Right lobe of liver (tissue), 4 donors: Measurements from ENCODE around the gene SASH1.

Experiments
- POLR2A ChIP-seq: fragments of 450-650 bp; IDR thresholded peaks from one replicate; pipeline ENCODE4 v1.6.1; 2017; ENCODE audit warnings: antibody characterized with exemption, mild to moderate bottlenecking
- TF ChIP-seq, protein P1 (sequence below), 4 donors: fragments of 200-600 bp in 3 of 4; fragments of 450-650 bp in 1 of 4; IDR thresholded peaks; one replicate each; pipeline versions ENCODE4 v1.5.1 to v1.8.0; 2016 to 2022; ENCODE audit warnings: antibody characterized with exemption in 4 of 4, mild to moderate bottlenecking in 2 of 4
- donor health status: DM: no; HTN: no; CAD: no.
- donor health status: DM: no; HTN: no; CAD: no.
- donor health status: DM: no; HTN: yes; CAD: no.

DNA sequence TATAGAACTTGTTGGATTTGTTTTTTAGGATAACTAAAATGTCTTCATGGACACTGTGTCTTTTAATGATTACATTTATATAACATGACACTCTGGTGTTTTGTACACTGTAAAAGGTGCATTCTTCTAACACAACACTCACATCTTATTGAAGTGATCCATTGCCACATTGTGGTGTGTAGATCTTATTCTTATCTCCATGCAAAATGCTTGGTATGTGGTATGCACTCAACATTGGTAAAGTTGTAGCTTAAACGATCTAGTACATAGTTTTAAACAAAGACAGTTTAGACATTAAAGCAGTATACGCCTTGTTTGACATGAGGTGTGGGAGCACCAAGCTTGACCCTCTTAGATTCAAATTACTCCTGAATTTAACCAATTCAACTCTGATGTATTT, 84.7 kb downstream of the SASH1 start:
- TF ChIP-seq POLR2A, result no peak
- TF ChIP-seq, protein P1, sequence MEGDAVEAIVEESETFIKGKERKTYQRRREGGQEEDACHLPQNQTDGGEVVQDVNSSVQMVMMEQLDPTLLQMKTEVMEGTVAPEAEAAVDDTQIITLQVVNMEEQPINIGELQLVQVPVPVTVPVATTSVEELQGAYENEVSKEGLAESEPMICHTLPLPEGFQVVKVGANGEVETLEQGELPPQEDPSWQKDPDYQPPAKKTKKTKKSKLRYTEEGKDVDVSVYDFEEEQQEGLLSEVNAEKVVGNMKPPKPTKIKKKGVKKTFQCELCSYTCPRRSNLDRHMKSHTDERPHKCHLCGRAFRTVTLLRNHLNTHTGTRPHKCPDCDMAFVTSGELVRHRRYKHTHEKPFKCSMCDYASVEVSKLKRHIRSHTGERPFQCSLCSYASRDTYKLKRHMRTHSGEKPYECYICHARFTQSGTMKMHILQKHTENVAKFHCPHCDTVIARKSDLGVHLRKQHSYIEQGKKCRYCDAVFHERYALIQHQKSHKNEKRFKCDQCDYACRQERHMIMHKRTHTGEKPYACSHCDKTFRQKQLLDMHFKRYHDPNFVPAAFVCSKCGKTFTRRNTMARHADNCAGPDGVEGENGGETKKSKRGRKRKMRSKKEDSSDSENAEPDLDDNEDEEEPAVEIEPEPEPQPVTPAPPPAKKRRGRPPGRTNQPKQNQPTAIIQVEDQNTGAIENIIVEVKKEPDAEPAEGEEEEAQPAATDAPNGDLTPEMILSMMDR (IDR thresholded peaks at IDR 0.05), result no peak
